Right atrium auricular region (tissue), 2 donors: ENCODE results near the gene MGMT. TPM values are rescaled to one million over a fixed set of nuclear protein-coding genes. Genes with fewer than 3 reads are reported as not detected.

ENCODE experiments used
- DNase-seq: peaks from one replicate; pipeline ENCODE4 v3.0.0-alpha.2; 2019; ENCODE audit warnings: low spot score
- H3K27ac ChIP-seq, 2 donors: fragments of 200-600 bp; sonication (generic); 1 replicate in 1 of 2; 2 replicates in 1 of 2; pipeline ENCODE4 v1.5.1; 2016 to 2019
- H3K27me3 ChIP-seq, 2 donors: fragments of 200-600 bp; sonication (generic); one replicate each; pipeline versions ENCODE4 v1.5.1 to v1.6.0; 2017 to 2019
- H3K36me3 ChIP-seq: fragments of 200-600 bp; sonication (generic); one replicate; pipeline ENCODE4 v1.5.1; 2016
- H3K4me1 ChIP-seq, 2 donors: fragments of 200-600 bp; sonication (generic); one replicate each; pipeline versions ENCODE4 v1.5.1 to v1.6.0; 2017 to 2019
- H3K4me3 ChIP-seq, 2 donors: fragments of 200-600 bp; sonication (generic); 1 replicate in 1 of 2; 2 replicates in 1 of 2; pipeline ENCODE4 v1.5.1; 2017 to 2019; ENCODE audit warnings: mild to moderate bottlenecking in 1 of 2, moderate library complexity in 1 of 2
- H3K9me3 ChIP-seq, 2 donors: fragments of 200-600 bp; sonication (generic); one replicate each; pipeline ENCODE4 v1.5.1; 2019
- CTCF ChIP-seq, 2 donors: fragments of 200-600 bp; sonication (generic); IDR thresholded peaks; one replicate each; pipeline ENCODE4 v1.5.1; 2019; ENCODE audit warnings: antibody characterized with exemption in 2 of 2
- total RNA-seq, 2 donors: library from RNA; depleted of rRNA; stranded (reverse); fragments of >200 nt; gene quantifications; one replicate each; pipeline ENCODE4 v1.1.0, GENCODE V29; 2016

Gene MGMT
- total RNA-seq, 2 donors from 2014 or later, result 18.2 to 19.2 TPM

GRCh38 chr10:129609551-129609950 is 142.5 kb downstream of the MGMT start:
- Histone ChIP-seq H3K4me1 (no peaks in the 10 kb centered on the region), H3K4me3 (no peak overlapping the region), H3K9me3 (no peaks in the 10 kb centered on the region), H3K27ac (no peak overlapping the region), H3K27me3 (no peaks in the 10 kb centered on the region), H3K36me3 (no peaks in the 10 kb centered on the region)
- TF ChIP-seq CTCF (IDR thresholded peaks at IDR 0.05), result no peak
- DNase-seq, result no peak

- Histone ChIP-seq H3K36me3 (no peaks in the 10 kb centered on the region), H3K9me3 (no peaks in the 10 kb centered on the region), H3K4me3 (no peak overlapping the region), H3K4me1 (no peaks in the 10 kb centered on the region), H3K27ac (no peak overlapping the region), H3K27me3 (no peaks in the 10 kb centered on the region)
- TF ChIP-seq CTCF (IDR thresholded peaks at IDR 0.05), result no peak
- no peak for DNase-seq
Measured at GRCh38 chr10:129612481-129613109, 145.6 kb downstream of the MGMT start.

GRCh38 chr10:129613377-129613980 is 146.4 kb downstream of the MGMT start:
- Histone ChIP-seq H3K4me3 (no peak overlapping the region), H3K4me1 (no peaks in the 10 kb centered on the region), H3K9me3 (no peaks in the 10 kb centered on the region), H3K27ac (no peak overlapping the region), H3K27me3 (no peaks in the 10 kb centered on the region), H3K36me3 (no peaks in the 10 kb centered on the region)
- TF ChIP-seq CTCF (IDR thresholded peaks at IDR 0.05), result no peak
- DNase-seq, result no peak

GRCh38 chr10:129614341-129614740 is 147.3 kb downstream of the MGMT start:
- H3K9me3 ChIP-seq, result no peaks in the 10 kb centered on the region
- no peaks in the 10 kb centered on the region for H3K36me3 ChIP-seq
- no peak for DNase-seq
- no peak overlapping the region for H3K27ac ChIP-seq
- H3K27me3 ChIP-seq, result no peaks in the 10 kb centered on the region
- no peaks in the 10 kb centered on the region for H3K4me1 ChIP-seq
- TF ChIP-seq CTCF (IDR thresholded peaks at IDR 0.05), result no peak
- H3K4me3 ChIP-seq, result no peak overlapping the region

- no peak overlapping the region for H3K4me3 ChIP-seq
- H3K9me3 ChIP-seq, result no peaks in the 10 kb centered on the region
- TF ChIP-seq CTCF (IDR thresholded peaks at IDR 0.05), result no peak
- no peak overlapping the region for H3K27ac ChIP-seq
- H3K4me1 ChIP-seq, result no peaks in the 10 kb centered on the region
- H3K36me3 ChIP-seq, result no peaks in the 10 kb centered on the region
- no peak for DNase-seq
- no peaks in the 10 kb centered on the region for H3K27me3 ChIP-seq
Measured at GRCh38 chr10:129615381-129615780, 148.3 kb downstream of the MGMT start.
